ENCODE data around the gene NFKBIB. TPM values are rescaled to one million over a fixed set of nuclear protein-coding genes. Genes with fewer than 3 reads are reported as not detected.

The NFKBIB gene
- total RNA-seq, 1 donor = 12.7 TPM

DNA sequence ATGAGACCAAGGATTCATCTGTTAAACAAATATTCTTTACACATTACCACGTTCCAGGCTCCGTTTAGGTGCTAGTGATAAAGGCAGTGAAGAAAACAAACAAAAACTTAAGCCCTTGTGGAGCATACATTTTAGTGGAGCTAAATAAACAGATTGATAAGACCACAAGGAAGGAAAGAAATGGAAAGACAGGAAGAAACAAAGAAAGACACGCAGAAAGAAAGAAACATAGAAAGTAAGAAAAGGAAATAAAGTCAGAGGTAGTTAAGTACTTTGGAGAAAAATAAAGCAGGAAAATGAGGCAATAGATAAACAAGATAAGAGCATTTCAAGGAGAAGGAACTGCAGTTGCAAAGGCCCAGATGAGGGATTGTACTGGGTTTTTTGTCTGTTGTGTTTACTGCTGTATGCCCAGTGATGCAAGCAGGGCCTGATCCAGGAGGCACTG, 998 bp downstream of the NFKBIB start:
- H3K4me3 ChIP-seq (ENCODE audit: insufficient read depth, low read length) = peak overlapping the region; percentile 84
- DNase-seq (ENCODE audit: insufficient read length, low spot score, missing footprints) = no peak
- peaks cover 6% of the 10 kb centered on the region for H4K20me1 ChIP-seq (ENCODE audit: insufficient read depth, low read length)
- H3K4me1 ChIP-seq (ENCODE audit: insufficient read depth, low read length) = peaks cover 17% of the 10 kb centered on the region
- peaks cover 56% of the 10 kb centered on the region for H3K79me2 ChIP-seq (ENCODE audit: insufficient read depth, low read length)
- H3K36me3 ChIP-seq (ENCODE audit: insufficient read depth, low read length) = peaks cover 2% of the 10 kb centered on the region
- TF ChIP-seq, protein P1, sequence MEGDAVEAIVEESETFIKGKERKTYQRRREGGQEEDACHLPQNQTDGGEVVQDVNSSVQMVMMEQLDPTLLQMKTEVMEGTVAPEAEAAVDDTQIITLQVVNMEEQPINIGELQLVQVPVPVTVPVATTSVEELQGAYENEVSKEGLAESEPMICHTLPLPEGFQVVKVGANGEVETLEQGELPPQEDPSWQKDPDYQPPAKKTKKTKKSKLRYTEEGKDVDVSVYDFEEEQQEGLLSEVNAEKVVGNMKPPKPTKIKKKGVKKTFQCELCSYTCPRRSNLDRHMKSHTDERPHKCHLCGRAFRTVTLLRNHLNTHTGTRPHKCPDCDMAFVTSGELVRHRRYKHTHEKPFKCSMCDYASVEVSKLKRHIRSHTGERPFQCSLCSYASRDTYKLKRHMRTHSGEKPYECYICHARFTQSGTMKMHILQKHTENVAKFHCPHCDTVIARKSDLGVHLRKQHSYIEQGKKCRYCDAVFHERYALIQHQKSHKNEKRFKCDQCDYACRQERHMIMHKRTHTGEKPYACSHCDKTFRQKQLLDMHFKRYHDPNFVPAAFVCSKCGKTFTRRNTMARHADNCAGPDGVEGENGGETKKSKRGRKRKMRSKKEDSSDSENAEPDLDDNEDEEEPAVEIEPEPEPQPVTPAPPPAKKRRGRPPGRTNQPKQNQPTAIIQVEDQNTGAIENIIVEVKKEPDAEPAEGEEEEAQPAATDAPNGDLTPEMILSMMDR (IDR thresholded peaks at IDR 0.05; ENCODE audit: extremely low read depth, low read depth, low read length) = no peak
- peak overlapping the region; percentile 91 for H3K27ac ChIP-seq (ENCODE audit: low read depth, low read length)
- no peaks in the 10 kb centered on the region for H3K27me3 ChIP-seq (ENCODE audit: insufficient read depth, low read length)
- H3K4me2 ChIP-seq (ENCODE audit: insufficient read depth, low read length) = peak overlapping the region; percentile 99
- peak overlapping the region; percentile 92 for H2AFZ ChIP-seq (ENCODE audit: low read length)
- H3K9me3 ChIP-seq (ENCODE audit: low read depth, low read length) = no peaks in the 10 kb centered on the region

DNA sequence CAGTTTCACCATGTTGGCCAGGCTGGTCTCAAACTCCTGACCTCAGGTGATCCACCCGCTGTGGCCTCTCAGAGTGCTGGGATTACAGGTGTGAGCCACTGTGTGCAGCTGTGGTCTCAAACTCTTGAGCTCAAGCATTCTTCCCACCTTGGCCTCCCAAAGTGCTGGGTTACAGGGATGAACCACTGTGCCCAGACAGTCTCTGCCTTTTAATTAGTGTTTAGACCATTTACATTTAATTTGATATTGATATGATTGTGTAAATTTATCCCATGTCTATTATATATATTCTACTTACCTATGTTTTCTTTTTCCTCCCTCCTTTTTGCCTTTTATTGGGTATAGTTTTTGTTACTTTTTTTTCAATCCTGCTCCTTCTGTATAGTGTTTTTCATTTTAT, 1.9 kb downstream of the NFKBIB start:
- Histone ChIP-seq H3K36me3 (ENCODE audit: insufficient read depth, low read length) (peaks cover 2% of the 10 kb centered on the region), H3K4me1 (ENCODE audit: insufficient read depth, low read length) (peaks cover 17% of the 10 kb centered on the region), H3K79me2 (ENCODE audit: insufficient read depth, low read length) (peaks cover 52% of the 10 kb centered on the region), H4K20me1 (ENCODE audit: insufficient read depth, low read length) (peaks cover 6% of the 10 kb centered on the region), H3K27ac (ENCODE audit: low read depth, low read length) (no peak overlapping the region), H3K4me2 (ENCODE audit: insufficient read depth, low read length) (no peak overlapping the region), H3K27me3 (ENCODE audit: insufficient read depth, low read length) (no peaks in the 10 kb centered on the region), H3K4me3 (ENCODE audit: insufficient read depth, low read length) (no peak overlapping the region), H2AFZ (ENCODE audit: low read length) (no peak overlapping the region), H3K9me3 (ENCODE audit: low read depth, low read length) (no peaks in the 10 kb centered on the region)
- no peak for DNase-seq (ENCODE audit: insufficient read length, low spot score, missing footprints)
- TF ChIP-seq, protein P1 (IDR thresholded peaks at IDR 0.05; ENCODE audit: extremely low read depth, low read depth, low read length) = no peak

DNA sequence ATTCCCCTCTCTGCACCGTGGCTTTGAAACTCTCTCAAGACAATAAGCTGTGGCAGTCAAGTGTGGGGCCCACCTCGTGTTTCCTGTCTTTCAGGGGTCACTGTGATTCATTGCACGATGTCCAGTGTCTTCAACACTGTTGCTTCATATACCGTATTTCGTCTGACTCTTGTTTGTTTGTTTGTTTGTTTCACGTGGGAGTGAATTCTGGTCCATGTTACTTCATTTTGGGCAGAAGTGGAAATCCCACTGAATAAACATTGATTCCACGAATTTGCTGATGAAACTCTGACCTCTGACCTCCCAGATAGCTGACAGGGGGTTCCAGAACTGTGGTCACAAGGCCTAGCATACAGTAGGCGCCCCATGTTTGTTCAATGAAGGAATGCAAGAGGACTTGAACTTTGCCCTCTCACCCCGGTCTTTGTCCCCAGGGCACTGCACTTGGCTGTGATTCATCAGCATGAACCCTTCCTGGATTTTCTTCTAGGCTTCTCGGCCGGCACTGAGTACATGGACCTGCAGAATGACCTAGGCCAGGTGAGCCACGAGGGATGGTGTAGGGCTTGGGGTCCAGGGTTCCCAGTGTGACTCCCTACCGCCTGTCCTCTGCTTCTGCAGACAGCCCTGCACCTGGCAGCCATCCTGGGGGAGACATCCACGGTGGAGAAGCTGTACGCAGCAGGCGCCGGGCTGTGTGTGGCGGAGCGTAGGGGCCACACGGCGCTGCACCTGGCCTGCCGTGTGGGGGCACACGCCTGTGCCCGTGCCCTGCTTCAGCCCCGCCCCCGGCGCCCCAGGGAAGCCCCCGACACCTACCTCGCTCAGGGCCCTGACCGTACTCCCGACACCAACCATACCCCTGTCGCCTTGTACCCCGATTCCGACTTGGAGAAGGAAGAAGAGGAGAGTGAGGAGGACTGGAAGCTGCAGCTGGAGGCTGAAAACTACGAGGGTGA, 5.1 kb downstream of the NFKBIB start:
- H2AFZ ChIP-seq (ENCODE audit: low read length) = no peak overlapping the region
- peak; percentile 57 for DNase-seq (ENCODE audit: insufficient read length, low spot score, missing footprints)

More for the DNA sequence above, 5.1 kb downstream of the NFKBIB start:
- Histone ChIP-seq H3K4me1 (ENCODE audit: insufficient read depth, low read length) (peaks cover 10% of the 10 kb centered on the region), H3K79me2 (ENCODE audit: insufficient read depth, low read length) (peaks cover 29% of the 10 kb centered on the region), H3K4me2 (ENCODE audit: insufficient read depth, low read length) (no peak overlapping the region), H3K4me3 (ENCODE audit: insufficient read depth, low read length) (no peak overlapping the region), H3K27ac (ENCODE audit: low read depth, low read length) (no peak overlapping the region), H3K27me3 (ENCODE audit: insufficient read depth, low read length) (no peaks in the 10 kb centered on the region), H4K20me1 (ENCODE audit: insufficient read depth, low read length) (no peaks in the 10 kb centered on the region), H3K36me3 (ENCODE audit: insufficient read depth, low read length) (peaks cover 2% of the 10 kb centered on the region), H3K9me3 (ENCODE audit: low read depth, low read length) (no peaks in the 10 kb centered on the region)
- TF ChIP-seq, protein P1 (IDR thresholded peaks at IDR 0.05; ENCODE audit: extremely low read depth, low read depth, low read length) = no peak

Data from osteoblast (primary cell).